A673 (cell line): Measurements from ENCODE around the gene NAXD.

Source experiments
- EZH2 ChIP-seq: fragments of 200-600 bp; sonication (generic); IDR thresholded peaks from 2 replicates; pipeline ENCODE4 v1.6.1; 2017; ENCODE audit warnings: borderline replicate concordance, low read depth, mild to moderate bottlenecking, mixed read lengths, antibody characterized with exemption, low read length; ENCODE audit not compliant: poor library complexity, severe bottlenecking
- TF ChIP-seq, protein P1 (sequence below): fragments of 300-800, 200-600 bp; sonication (generic); conservative IDR thresholded peaks from 2 replicates; pipeline ENCODE4 v1.5.1; 2017; ENCODE audit warnings: low read depth, mild to moderate bottlenecking, antibody characterized with exemption, low read length, moderate library complexity, mixed read lengths

GRCh38 chr13:110681868-110682550 lies 66.7 kb downstream of the NAXD start:
- no peak for TF ChIP-seq EZH2
- TF ChIP-seq, protein P1, sequence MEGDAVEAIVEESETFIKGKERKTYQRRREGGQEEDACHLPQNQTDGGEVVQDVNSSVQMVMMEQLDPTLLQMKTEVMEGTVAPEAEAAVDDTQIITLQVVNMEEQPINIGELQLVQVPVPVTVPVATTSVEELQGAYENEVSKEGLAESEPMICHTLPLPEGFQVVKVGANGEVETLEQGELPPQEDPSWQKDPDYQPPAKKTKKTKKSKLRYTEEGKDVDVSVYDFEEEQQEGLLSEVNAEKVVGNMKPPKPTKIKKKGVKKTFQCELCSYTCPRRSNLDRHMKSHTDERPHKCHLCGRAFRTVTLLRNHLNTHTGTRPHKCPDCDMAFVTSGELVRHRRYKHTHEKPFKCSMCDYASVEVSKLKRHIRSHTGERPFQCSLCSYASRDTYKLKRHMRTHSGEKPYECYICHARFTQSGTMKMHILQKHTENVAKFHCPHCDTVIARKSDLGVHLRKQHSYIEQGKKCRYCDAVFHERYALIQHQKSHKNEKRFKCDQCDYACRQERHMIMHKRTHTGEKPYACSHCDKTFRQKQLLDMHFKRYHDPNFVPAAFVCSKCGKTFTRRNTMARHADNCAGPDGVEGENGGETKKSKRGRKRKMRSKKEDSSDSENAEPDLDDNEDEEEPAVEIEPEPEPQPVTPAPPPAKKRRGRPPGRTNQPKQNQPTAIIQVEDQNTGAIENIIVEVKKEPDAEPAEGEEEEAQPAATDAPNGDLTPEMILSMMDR, result no peak
